ENCODE measurements around the gene PDIA5. TPM values are rescaled to one million over a fixed set of nuclear protein-coding genes. Genes with fewer than 3 reads are reported as not detected.

Gene PDIA5
- 5.4 TPM for total RNA-seq
- long read RNA-seq, transcript PDIA5-201 (17 exons, 1,799 nt), result major isoform, 6 of 9 reads
- long read RNA-seq, partial matches to known transcripts, result 1 of 9 reads
- long read RNA-seq, other reads (novel, unspliced or antisense), result 2 of 9 reads

DNA sequence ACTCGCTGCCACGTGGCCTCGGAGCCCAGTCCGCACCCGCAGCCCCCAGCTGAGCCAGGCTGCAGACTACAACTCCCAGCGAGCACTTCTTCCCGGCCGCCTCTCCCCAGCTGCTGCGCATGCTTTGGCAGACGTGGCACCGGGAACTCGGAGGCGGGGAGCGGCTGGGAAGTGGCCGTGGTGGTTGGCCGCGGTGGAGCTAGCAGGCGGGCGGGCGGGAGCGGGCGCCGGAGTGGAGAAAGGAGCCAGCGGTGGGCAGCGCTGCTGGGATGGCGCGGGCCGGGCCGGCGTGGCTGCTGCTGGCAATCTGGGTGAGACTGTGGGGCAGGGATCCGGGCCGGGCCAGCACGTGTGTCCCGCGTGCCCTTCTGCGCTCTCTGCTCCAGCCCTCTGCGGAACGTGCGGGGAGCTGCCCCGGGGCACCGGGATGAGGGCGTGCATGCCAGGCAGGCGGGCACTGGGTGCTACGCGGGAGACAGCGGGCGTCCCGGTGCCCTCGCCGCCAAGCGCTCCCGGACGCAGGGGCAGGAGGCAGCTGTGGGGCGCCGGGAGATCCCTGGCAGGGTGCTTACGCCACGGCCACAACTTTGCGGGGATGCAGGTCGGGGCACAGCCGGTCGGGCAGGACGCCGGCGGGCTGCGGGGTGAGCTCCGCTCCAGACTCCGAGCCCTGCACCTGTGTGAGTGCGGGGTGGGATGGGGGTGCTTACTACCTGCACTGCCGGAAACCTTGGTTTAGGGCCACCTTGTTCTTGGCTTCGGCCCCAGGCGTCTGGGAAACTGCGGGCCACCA lies at the start of gene PDIA5:
Gene PDIA5 (plus strand): TSS at position 130 of the 793 bp plus-strand sequence. CDS start 140 bp downstream, at position 270.
- intact Hi-C loops (cut with DNase I), result no loop called here
- DNase-seq, result peak; percentile 95
- ATAC-seq (ENCODE audit: poor library complexity), result peak; percentile 99

DNA sequence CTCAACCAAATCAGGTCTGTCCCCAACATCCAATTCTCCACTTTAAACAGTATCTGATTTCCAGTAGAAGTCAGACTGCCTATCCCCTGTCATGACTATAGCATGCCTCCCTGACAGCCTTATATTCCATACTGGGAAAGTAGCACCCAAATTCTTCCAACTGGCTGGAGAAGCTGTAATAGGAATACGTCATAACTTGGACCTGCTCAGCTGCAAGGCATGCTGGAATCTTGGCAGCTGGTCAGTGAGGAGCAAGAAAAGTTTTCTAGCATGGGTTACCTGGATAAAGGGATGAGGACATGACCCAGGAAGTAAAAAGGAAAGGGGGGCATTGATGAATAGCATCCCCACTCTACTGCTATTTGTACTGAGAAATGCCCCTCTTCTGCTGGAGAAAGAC lies 48.1 kb upstream of the PDIA5 start:
- ATAC-seq (ENCODE audit: poor library complexity) (no peak), DNase-seq (no peak)
- intact Hi-C loops (cut with DNase I), result no loop called here

DNA sequence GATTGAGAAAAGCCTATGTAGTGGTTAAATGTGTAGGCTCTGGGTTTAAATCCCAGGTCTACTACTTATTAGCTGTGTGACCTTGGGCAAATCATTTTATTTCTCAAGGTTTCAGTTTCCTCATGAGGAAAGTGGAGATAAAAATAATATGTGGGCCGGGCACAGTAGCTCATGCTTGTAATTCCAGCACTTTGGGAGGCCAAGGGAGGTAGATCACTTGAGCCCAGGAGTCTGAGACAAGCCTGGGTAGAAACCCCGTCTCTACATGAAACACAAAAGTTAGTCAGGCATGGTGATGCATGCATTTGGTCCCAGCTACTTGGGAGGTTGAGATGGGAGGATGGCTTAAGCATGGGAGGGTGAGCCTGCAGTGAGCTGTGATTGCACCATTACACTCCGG lies 47.7 kb upstream of the PDIA5 start:
- DNase-seq (no peak), ATAC-seq (ENCODE audit: poor library complexity) (no peak)
- intact Hi-C loops (cut with DNase I), result no loop called here

DNA sequence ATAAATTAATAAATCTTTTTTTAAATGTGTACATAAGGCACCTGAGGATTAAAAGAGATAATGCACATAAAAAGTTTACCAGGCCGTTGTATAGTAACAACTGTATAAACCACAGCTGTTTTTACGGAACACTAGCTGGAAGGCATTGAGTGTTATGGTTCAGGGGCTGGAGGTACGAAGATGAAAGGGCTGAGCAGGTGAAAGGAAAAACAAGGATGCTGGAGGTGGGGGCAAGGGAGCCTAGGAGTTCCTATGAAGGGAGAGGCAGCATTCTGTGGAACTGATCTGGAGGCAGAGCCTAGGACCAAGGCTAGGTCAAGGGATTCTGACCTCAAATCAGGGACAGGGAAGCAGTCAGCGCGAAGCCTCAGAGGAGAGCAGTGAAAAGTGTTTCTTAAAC lies 47.2 kb upstream of the PDIA5 start:
- DNase-seq (no peak), ATAC-seq (ENCODE audit: poor library complexity) (no peak)
- intact Hi-C loops (cut with DNase I), result no loop called here

DNA sequence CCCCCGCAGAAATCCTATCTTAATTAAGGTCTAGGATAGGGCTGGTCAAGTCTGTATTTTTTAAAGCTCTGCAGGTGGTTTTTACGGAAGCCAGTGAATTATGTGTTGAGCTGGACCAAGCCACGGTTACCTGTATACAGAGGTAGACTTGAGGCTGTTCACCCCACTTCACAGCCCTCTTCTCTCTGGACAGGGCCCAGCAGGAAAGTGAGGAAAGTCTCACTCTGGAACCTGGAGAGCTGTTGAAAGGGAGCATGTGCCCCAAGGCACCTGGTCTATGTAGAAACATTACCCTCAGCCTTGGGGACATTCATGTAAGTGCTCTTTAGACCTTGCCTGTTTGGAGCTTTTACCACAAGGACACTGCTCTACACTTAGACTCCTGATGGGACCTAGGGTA lies 46.1 kb upstream of the PDIA5 start:
- intact Hi-C loops (cut with DNase I), result no loop called here
- ATAC-seq (ENCODE audit: poor library complexity) (no peak), DNase-seq (no peak)

DNA sequence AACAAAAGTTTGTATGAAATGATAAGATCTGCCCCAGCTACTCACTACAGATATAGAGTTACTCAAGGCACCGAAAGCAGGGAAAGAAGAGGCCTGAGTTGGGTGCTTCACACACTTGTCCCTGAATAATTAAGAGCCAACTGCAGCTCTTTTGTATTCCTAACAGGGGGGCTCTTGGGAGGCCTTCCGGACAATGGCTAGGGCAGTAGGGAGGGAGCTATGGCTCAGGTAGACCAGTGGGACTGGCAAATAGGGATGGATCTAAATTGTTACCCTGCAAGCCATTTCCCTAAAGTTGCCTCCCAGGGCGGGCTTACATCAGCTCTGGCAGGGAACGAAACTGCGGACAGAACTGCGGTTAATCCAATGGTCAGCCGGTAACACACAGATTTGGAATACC lies 45.4 kb upstream of the PDIA5 start:
- intact Hi-C loops (cut with DNase I), result no loop called here
- ATAC-seq (ENCODE audit: poor library complexity) (no peak), DNase-seq (no peak)

DNA sequence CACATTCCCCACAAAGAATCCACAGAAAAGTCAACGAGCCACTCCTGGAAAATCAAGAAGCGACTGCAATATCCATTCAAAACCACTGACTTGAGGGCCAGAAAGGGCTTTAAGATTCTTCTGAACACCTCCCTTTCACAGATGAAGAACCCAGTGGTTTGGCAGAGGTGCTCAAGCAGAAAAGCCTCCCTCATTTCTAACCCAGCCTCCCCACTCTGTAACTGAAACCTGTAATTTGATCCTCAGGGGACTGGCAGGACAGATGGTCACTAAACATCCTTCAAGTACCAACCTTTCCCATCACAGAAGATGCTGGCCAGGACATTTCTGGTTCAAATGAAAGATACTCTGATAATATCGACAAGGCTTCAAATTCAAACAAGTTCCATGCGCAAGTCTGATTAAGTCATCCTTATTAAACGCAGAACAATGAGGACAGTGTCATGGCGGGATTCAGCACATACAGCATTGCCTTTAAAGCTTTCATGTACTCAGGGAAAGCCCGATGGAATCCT lies 44.8 kb upstream of the PDIA5 start:
- intact Hi-C loops (cut with DNase I), result no loop called here
- no peak for DNase-seq
- ATAC-seq (ENCODE audit: poor library complexity), result no peak

DNA sequence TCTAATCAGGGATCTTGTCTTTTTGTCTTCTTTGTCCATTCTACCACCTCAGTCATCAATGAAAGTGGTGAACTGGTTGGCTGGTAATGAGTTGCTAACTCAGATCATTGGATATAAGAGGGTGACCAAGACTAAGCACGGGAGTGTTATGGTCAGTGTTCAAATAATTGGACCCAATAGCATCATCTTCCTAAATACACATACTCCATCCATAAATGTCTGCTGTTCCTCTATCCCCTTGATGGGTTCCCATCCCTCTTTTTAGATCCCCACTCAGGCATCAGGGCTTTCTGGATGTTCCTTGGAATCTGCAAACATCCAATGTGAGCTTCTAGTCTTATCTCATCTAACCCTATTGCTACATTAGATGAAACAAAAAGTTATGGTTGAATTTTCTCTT lies 42.8 kb upstream of the PDIA5 start:
- intact Hi-C loops (cut with DNase I), result no loop called here
- ATAC-seq (ENCODE audit: poor library complexity) (no peak), DNase-seq (no peak)

DNA sequence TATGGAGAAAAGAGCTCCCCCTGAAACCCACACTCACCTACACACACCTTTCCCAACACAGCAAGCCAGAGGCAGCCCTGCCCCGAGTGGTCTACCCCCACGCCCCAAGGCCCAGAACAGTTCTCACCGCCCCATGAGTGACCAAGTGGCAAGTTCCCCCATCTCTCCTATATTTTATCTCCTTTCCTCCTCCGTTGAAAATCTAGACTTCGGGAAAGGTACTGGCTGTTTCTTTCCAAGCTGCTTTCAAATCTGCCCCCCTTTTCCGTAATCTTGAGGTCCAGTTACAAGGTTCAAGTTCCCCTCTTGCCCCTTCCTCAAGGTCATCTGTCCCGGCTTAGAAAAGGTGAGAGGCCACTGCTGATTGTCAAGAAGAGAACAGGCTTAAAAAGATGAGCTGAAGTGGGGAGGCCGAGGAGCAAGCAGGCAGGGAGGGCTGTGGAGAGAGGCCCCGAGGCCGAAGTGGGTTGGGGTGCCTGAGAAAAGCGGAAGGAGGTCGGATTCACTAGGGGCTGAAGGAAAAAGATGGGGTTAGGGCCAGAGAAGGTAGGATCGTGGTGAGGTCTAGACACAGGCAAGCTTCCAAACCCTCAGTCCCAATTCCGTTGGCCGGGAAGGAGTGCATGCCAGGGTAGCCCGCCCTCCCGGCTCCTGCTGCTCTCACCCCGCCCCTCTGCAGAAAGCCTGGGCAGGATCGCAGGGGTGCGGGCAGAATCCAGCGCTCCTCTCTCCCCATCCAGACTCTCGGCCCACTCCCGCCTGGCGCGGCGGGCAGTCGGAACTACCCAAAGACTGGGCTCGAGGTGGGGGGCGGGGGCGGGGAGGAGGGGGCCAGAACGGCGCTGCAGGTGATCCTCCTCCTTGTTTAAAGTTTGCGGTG lies 40.9 kb upstream of the PDIA5 start:
- ATAC-seq (ENCODE audit: poor library complexity), result peak; percentile 21
- intact Hi-C loops (cut with DNase I), result loop anchor here (5.0 kb wide), 1 partner anchor 84 kb away; no protein-coding TSS in a partner anchor
- DNase-seq, result no peak

DNA sequence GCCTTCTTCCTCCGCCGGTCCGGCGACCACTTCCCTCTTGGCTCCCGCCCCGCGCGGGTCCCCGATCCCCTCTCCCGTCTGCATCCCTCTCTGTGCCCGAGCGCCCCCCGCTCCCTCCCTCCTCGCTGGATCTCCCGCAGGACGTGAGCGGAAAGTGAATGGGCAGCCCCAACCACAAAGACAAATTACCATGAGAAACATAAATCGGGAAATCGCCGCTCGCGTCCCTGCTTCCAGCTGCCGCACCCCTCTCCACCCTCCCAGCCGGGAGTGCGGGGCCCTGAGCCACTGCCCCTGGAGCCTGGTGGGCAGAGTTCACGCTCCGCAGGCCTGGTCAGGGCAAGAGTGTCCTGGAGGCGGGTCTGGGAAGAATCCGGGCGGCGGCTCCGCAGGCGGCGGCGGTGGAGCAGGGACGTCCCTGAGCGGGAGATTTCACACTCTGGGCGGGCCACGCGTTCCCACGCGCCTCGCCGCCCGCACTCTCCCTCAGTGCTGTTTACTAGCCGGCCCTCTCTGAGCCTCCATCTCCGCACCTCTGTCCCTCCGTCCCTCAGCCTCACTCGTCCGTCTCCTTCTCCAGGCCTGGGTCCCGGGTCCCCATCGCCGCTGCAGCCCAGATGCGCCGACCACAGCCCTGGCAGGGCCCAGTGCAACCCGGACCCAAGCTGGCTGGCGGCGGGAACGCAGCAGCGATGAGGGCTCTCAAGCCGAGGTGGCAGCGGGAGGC lies 40.1 kb upstream of the PDIA5 start:
- peak; percentile 57 for DNase-seq
- peak; percentile 67 for ATAC-seq (ENCODE audit: poor library complexity)

DNA sequence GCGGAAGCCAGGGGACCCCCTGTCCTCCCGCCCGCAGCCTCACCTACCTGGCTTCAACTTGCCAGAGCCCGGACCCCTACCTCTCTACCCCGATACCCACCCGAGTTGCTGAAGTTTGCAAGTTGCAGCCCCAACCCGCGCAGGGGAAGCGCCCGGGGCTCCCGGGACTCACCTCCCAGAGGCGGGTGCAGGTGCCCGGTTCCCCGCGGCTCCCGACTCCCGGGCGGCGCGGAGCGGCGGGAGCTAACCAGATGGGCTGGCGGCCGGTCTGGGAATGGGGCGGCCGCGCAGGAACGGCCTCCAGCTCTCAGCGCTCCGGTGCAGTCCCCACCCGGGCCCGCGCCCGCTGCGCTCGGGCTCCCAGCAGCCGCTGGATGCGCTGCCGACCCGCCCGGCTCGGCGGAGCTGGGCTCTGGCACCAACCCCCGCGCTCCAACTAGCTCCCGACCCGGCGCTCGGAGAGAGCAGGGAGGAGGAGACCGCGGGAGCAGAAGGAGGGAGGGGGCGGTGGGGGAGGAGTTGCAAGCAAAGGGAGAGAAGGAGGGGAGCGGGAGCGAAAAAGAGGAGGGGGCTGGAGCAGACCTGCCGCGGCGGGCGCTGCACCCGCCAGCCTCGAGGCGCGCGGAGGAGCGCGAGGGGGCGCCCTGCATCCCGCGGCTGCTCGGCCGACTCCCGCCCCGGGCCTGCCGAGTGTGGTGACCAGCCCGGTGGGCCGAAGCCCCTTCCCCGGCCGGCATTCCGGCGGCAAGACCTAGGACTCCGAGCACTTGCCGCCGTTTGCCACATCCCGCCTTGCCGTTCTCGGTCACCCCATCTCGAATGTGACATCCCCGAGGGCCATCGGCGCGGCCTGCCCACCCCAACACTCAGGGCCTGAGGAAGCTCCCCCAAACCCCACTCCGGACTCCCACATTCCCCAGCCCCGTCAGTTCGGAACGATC lies 39.3 kb upstream of the PDIA5 start, which contains the start of gene SEMA5B:
Gene SEMA5B (minus strand): TSS at position 472 of the 941 bp plus-strand sequence. CDS start 66,500 bp downstream, outside the sequence.
- peak; percentile 85 for ATAC-seq (ENCODE audit: poor library complexity)
- intact Hi-C loops (cut with DNase I), result loop anchor here (5.0 kb wide), 1 partner anchor 85 kb away; no protein-coding TSS in a partner anchor
- peak; percentile 46 for DNase-seq

More for the DNA sequence above, 40.1 kb upstream of the PDIA5 start:
- intact Hi-C loops (cut with DNase I), result loop anchor here (5.0 kb wide), 1 partner anchor 84 kb away; no protein-coding TSS in a partner anchor

DNA sequence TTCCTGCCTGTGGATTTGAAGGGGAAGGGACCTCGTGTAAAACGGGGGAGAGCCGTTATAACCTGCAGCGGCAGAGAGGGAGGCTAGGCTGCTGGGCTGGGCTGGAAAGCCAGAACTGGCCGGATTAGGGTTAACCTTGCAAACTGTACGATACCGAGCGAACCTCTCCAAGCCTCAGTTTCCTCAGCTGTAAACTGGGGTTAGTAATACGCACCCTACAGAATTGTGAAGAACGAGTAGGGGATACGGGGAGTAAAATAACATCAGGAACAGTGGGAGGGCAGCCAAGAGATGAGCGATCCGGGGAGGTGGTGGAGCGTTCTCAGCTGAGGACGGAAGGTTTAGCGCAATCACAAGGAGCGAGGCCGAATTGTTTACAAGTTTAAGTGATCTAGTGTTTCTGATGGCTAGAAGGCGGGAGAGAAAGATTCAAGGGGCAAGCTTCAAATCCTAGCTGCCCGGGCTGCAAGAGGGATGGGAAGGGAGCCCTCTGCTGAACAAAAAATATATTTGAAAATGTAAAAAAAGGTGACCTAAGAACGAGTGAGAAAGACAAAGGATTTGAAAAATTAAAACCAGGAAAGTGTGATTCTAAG lies 38.5 kb upstream of the PDIA5 start:
- DNase-seq (no peak), ATAC-seq (ENCODE audit: poor library complexity) (peak; percentile 68)
- intact Hi-C loops (cut with DNase I), result loop anchor here (5.0 kb wide), 1 partner anchor 86 kb away; no protein-coding TSS in a partner anchor

DNA sequence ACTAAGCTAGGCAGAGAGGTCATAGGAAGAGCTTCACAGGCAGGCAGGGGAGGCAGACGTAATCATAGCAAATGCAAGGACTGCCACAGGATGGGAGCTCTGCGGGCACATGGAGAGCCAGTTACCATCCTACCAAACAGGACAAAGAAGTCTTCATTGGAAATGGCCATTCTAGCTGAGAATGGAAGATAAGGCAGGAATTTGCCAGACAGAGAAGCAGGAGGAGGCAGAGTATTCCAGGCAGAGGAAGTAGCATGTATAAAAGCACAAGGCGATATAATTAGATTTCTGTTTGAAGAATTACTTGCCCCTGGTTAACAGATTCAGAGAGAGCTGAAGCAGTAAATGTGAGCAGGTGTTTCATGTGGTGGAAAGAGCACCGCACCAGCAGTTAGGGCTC lies 35.8 kb upstream of the PDIA5 start:
- intact Hi-C loops (cut with DNase I), result no loop called here
- DNase-seq, result no peak
- no peak for ATAC-seq (ENCODE audit: poor library complexity)

DNA sequence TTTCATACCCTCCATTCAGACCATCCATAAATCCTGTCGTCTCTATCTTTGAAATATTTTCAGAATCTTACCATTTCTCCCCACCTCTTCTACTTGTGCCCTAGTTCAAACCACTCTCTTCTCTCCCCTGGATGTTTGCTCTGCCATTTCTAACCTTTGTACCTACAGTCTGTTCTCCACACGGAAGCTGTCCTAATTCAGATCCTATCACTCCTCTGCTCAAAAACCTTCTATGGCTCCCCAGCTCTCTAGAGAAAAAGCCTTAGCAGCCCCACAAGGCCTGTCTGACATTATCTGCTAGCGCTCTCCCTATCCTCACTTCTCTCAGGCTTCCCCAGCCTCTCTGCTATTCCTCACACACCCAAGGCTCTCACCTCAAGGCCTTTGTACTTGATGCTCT lies 34.8 kb upstream of the PDIA5 start:
- ATAC-seq (ENCODE audit: poor library complexity) (no peak), DNase-seq (no peak)
- intact Hi-C loops (cut with DNase I), result no loop called here

DNA sequence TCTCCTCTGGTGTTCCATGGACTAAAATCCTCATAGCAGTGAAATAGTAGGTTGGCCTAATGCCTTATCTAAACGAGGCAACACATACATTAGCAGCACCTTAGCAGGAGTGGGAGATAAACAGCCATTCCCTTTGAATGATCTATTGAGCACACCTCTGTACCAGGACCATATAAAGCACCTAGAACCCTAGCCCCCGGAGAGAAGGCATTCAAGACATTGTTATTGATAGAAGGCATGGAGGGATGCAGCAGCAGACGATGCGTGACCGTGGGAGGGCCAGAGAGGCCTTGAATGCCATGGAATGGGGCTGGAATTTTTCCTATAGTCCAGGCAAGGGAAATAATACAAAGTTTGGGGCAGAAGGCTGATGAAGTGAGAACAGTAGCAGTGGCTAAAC lies 32.7 kb upstream of the PDIA5 start:
- no peak for ATAC-seq (ENCODE audit: poor library complexity)
- DNase-seq, result no peak
- intact Hi-C loops (cut with DNase I), result no loop called here

DNA sequence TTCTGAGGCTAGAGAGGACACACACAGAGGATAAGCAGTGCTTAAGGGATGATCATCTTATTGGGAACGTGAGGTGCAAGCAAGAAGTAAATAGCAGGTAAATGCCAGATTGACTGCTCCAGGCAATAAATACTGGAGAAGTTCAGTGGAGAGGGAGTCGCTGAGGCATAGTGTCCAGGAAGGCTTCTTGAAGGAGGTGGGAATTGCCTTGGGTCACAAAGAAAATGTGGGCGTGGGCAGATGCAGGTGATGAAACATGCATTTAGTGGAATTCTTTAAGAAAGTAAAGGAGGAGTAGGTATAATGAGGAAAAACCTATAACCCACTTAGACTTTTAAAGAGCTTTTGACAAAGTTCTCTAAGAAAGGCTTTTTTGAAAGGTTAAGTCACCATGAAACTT lies 31.8 kb upstream of the PDIA5 start:
- DNase-seq (no peak), ATAC-seq (ENCODE audit: poor library complexity) (no peak)
- intact Hi-C loops (cut with DNase I), result no loop called here
